Thyroid gland (tissue), 4 donors: Measurements from ENCODE around the gene GPR3. TPM values are rescaled to one million over a fixed set of nuclear protein-coding genes. Genes with fewer than 3 reads are reported as not detected.
A peak's percentile ranks its signal among the peaks of the same experiment; 100 is the strongest.

Experiments
- DNase-seq, 2 donors: peaks; one replicate each; pipeline ENCODE4 v3.0.0-alpha.2; 2019
- H3K27ac ChIP-seq, 3 donors: fragments of 200-600 bp; sonication (generic); 1 replicate in 2 of 3; 2 replicates in 1 of 3; pipeline ENCODE4 v1.5.1; 2016 to 2019; ENCODE audit warnings: mild to moderate bottlenecking in 1 of 3, moderate library complexity in 1 of 3
- H3K27me3 ChIP-seq: fragments of 200-600 bp; sonication (generic); one replicate; pipeline ENCODE4 v1.5.1; 2019
- H3K36me3 ChIP-seq, 2 donors: fragments of 200-600 bp; sonication (generic); one replicate each; pipeline ENCODE4 v1.5.1; 2016 to 2019
- H3K4me1 ChIP-seq, 2 donors: fragments of 200-600 bp; sonication (generic); one replicate each; pipeline ENCODE4 v1.5.1; 2017 to 2019
- H3K4me3 ChIP-seq, 3 donors: fragments of 200-600 bp; sonication (generic); replicated peaks in 1 of 3; 1 replicate in 2 of 3; 2 replicates in 1 of 3; pipeline ENCODE4 v1.5.1; 2016; ENCODE audit warnings: mild to moderate bottlenecking in 1 of 3
- H3K9me3 ChIP-seq: fragments of 200-600 bp; sonication (generic); one replicate; pipeline ENCODE4 v1.5.1; 2017
- CTCF ChIP-seq, 6 experiments: fragments of 200-600 bp in 3 of 6; fragments of 450-650 bp in 3 of 6; sonication (generic) in 3 of 6; IDR thresholded peaks; one replicate each; pipeline ENCODE4 v1.5.1; 2016 to 2019; ENCODE audit warnings: antibody characterized with exemption in 6 of 6, mild to moderate bottlenecking in 2 of 6, inconsistent platforms in 1 of 6, moderate library complexity in 1 of 6
- POLR2A ChIP-seq, 2 donors: fragments of 450-650 bp; IDR thresholded peaks; one replicate each; pipeline ENCODE4 v1.6.1; 2017; ENCODE audit warnings: antibody characterized with exemption in 2 of 2, mild to moderate bottlenecking in 2 of 2, moderate library complexity in 1 of 2
- WGBS, 2 donors: methylation state at CpG; one replicate each; pipeline ENCODE4 v1.1.5; 2017; 5-methylcytosine and 5-hydroxymethylcytosine counted together
- intact Hi-C: fragments of 100-400 bp; cut with DNase I; formaldehyde crosslinking; loops from one replicate; pipeline ENCODE4 v1.15.1; 2023
- total RNA-seq, 4 donors: library from RNA; depleted of rRNA; stranded (reverse); fragments of >200 nt; gene quantifications; one replicate each; pipeline ENCODE4 v1.2.3, GENCODE V29; 2016

The GPR3 gene
- total RNA-seq, 4 donors from 2014 or later: 0.11 to 2.1 (median 0.60) TPM

DNA sequence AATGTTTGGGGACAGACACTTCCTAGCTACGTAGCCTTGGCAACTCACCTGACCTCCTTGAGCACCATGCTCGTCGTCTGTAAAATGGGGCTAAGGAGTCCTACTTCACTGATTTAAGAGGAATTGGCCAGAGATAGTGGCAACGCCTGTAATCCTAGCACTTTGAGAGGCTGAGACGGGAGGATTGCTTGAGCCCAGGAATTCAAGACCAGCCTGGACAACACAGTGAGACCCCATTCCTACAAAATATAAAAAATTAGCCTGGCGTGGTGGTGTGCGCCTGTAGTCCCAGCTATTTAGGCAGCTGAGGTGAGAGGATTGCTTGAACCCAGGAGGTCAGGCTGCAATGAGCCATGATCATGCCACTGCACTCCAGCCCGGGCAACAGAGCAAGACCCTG, 46.1 kb upstream of the GPR3 start:
- DNase-seq: no peak
- H3K36me3 ChIP-seq: no peaks in the 10 kb centered on the region
- no peaks in the 10 kb centered on the region for H3K27me3 ChIP-seq
- TF ChIP-seq POLR2A (IDR thresholded peaks at IDR 0.05): no peak
- TF ChIP-seq CTCF (IDR thresholded peaks at IDR 0.05): no peak
- H3K4me3 ChIP-seq: no peak overlapping the region
- no peak overlapping the region for H3K27ac ChIP-seq
- H3K4me1 ChIP-seq: peaks cover 32 to 48% of the 10 kb centered on the region in 2 donors
- WGBS, 2 donors: 94% methylated on average over 8 of the region's 8 CpGs
- intact Hi-C loops: no loop called here
- no peaks in the 10 kb centered on the region for H3K9me3 ChIP-seq

- no peaks in the 10 kb centered on the region for H3K36me3 ChIP-seq
- no peaks in the 10 kb centered on the region for H3K9me3 ChIP-seq
- intact Hi-C loops: no loop called here
- no peak overlapping the region for H3K4me3 ChIP-seq
- H3K4me1 ChIP-seq: peaks cover 25 to 43% of the 10 kb centered on the region in 2 donors
- 91 to 98% methylated on average over 4 to 7 of the region's 14 CpGs for WGBS, 2 donors
- no peaks in the 10 kb centered on the region for H3K27me3 ChIP-seq
- no peak for TF ChIP-seq POLR2A (IDR thresholded peaks at IDR 0.05)
- TF ChIP-seq CTCF (IDR thresholded peaks at IDR 0.05): no peak
- no peak for DNase-seq
- no peak overlapping the region for H3K27ac ChIP-seq
Measured at GRCh38 chr1:27346991-27347624, 45.3 kb upstream of the GPR3 start.

DNA sequence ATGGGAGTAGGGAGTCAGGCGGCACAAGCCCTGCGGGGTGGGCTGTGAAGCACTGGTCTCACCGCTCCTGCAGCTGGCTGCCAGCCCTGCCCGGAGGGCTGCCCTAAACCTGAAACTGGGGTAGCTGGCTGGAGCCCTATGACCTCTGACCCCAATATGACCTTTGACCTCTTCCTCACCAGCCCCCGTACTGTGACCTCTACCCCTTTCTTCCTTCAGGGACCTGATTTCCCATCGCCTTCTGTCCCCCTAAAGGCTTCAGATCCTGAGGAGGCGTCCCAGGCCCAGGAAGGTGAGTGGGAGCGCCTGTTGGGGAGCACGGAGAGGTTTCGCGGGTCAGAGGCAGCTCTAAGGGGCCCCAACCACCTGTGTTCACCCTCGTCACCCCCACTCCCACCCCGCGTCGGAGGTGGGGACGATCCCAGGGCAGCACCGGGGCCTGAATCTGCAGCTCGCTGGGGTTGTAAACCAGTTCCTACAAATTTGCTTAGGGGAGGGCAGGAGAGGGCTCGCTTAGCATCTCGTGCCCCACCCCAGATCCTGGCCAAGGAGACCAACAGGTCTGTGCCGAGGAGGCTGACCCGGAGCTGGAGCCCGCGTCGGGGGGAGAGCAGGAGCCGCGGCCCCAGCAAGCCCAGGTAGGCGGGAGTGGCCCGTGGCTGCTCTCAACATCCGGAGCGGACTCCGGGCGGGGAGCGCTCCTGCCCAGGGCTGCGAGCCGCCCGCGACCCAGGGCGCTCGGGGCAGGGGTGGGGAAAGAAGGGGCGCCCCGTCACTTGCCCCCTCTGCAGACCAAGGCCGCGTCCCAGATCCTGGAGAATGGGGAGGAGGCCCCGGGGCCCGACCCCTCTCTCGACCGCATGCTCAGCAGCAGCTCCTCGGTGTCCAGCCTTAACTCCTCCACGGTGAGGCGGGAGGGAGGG, 43.3 kb upstream of the GPR3 start:
- 38 to 44% methylated on average over 16 to 29 of the region's 51 CpGs for WGBS, 2 donors
- intact Hi-C loops: no loop called here
- no peak overlapping the region for H3K27ac ChIP-seq

GRCh38 chr1:27349784-27350662, 42.4 kb upstream of the GPR3 start:
- peaks cover 0 to 2% of the 10 kb centered on the region in 2 donors for H3K36me3 ChIP-seq
- H3K9me3 ChIP-seq: no peaks in the 10 kb centered on the region
- H3K4me3 ChIP-seq: peak overlapping the region in 1 of 3 donors; percentile 31
- no peaks in the 10 kb centered on the region for H3K27me3 ChIP-seq
- TF ChIP-seq POLR2A (IDR thresholded peaks at IDR 0.05) (peak in 1 of 2 donors; percentile 7), CTCF (IDR thresholded peaks at IDR 0.05) (no peak)
- no peak overlapping the region for H3K27ac ChIP-seq
- peak; percentile 76 to 79 for DNase-seq
- intact Hi-C loops: no loop called here
- WGBS, 2 donors: 45 to 54% methylated on average over 29 to 33 of the region's 84 CpGs
- H3K4me1 ChIP-seq: peaks cover 19 to 29% of the 10 kb centered on the region in 2 donors

More for the DNA sequence above, 43.3 kb upstream of the GPR3 start:
- peak; percentile 77 to 79 for DNase-seq
- H3K4me1 ChIP-seq: peaks cover 19 to 29% of the 10 kb centered on the region in 2 donors
- H3K36me3 ChIP-seq: no peaks in the 10 kb centered on the region
- TF ChIP-seq CTCF (IDR thresholded peaks at IDR 0.05): no peak
- no peak for TF ChIP-seq POLR2A (IDR thresholded peaks at IDR 0.05)
- no peaks in the 10 kb centered on the region for H3K27me3 ChIP-seq
- peak overlapping the region in 1 of 3 donors; percentile 31 for H3K4me3 ChIP-seq
- H3K9me3 ChIP-seq: no peaks in the 10 kb centered on the region
